Smooth muscle cell (in vitro differentiated cells): Measurements from ENCODE around the gene UNC5B. TPM values are rescaled to one million over a fixed set of nuclear protein-coding genes. Genes with fewer than 3 reads are reported as not detected.

Experiments
- DNase-seq: peaks from one replicate; lab custom pipeline; 2025; ENCODE audit not compliant: unreplicated experiment; lab: John Stamatoyannopoulos, UW
- H2AFZ ChIP-seq: fragments of 200-600 bp; sonication (generic); 2 replicates; pipeline ENCODE4 v1.6.0; 2016; ENCODE audit warnings: antibody characterized with exemption, low read depth, mild to moderate bottlenecking
- H3F3A ChIP-seq: fragments of 200-600 bp; sonication (generic); 2 replicates; pipeline ENCODE4 v1.6.0; 2017; ENCODE audit warnings: antibody characterized with exemption, low read depth
- H3K27ac ChIP-seq: fragments of 200-600 bp; sonication (generic); 2 replicates; pipeline ENCODE4 v1.5.1; 2016; ENCODE audit warnings: low read depth, mild to moderate bottlenecking
- H3K27me3 ChIP-seq: fragments of 200-600 bp; sonication (generic); 2 replicates; pipeline ENCODE4 v1.6.1; 2016; ENCODE audit warnings: low read depth, mild to moderate bottlenecking
- H3K36me3 ChIP-seq: fragments of 200-600 bp; sonication (generic); 2 replicates; pipeline ENCODE4 v1.5.1; 2016; ENCODE audit warnings: low read depth
- H3K4me1 ChIP-seq: fragments of 200-600 bp; sonication (generic); 2 replicates; pipeline ENCODE4 v1.5.1; 2016; ENCODE audit warnings: low read depth
- H3K4me2 ChIP-seq: fragments of 200-600 bp; sonication (generic); 2 replicates; pipeline ENCODE4 v1.6.0; 2016; ENCODE audit warnings: mild to moderate bottlenecking
- H3K4me3 ChIP-seq: fragments of 200-600 bp; sonication (generic); 2 replicates; pipeline ENCODE4 v1.5.1; 2016; ENCODE audit warnings: mild to moderate bottlenecking
- H3K79me2 ChIP-seq: fragments of 200-600 bp; sonication (generic); 2 replicates; pipeline ENCODE4 v1.6.0; 2016; ENCODE audit warnings: low read depth, mild to moderate bottlenecking
- H3K9ac ChIP-seq: fragments of 200-600 bp; sonication (generic); 2 replicates; pipeline ENCODE4 v1.6.0; 2016; ENCODE audit warnings: low read depth
- H3K9me3 ChIP-seq: fragments of 200-600 bp; sonication (generic); replicated peaks from 2 replicates; pipeline ENCODE4 v1.5.1; 2016; ENCODE audit warnings: low read depth
- H4K20me1 ChIP-seq: fragments of 200-600 bp; sonication (generic); 2 replicates; pipeline ENCODE4 v1.6.0; 2016; ENCODE audit warnings: low read depth
- CTCF ChIP-seq: fragments of 200-600 bp; sonication (generic); IDR thresholded peaks from 2 replicates; pipeline ENCODE4 v1.5.1; 2017; ENCODE audit warnings: borderline replicate concordance, mild to moderate bottlenecking, antibody characterized with exemption; ENCODE audit not compliant: insufficient read depth, poor library complexity, severe bottlenecking
- WGBS: methylation state at CpG from one replicate; pipeline ENCODE4 v1.1.7; 2016; ENCODE audit warnings: low lambda C conversion rate; 5-methylcytosine and 5-hydroxymethylcytosine counted together
- polyA plus RNA-seq: library from polyadenylated mRNA; unstranded; fragments of >200 nt; fragmentation: Nextera tagmentation; extraction: Ambion mirVana; gene quantifications from 2 replicates; pipeline ENCODE4 v1.2.1, GENCODE V29; 2016
- total RNA-seq: library from RNA; depleted of rRNA; stranded (reverse); fragments of >200 nt; gene quantifications from 2 replicates; pipeline ENCODE4 v1.2.3, GENCODE V29; 2014

UNC5B gene
- total and polyA plus RNA-seq, 2 experiments from 2014 or later: 89.6 to 142 TPM

- WGBS: 15% methylated on average over 11 of the region's 11 CpGs
- Histone ChIP-seq H2AFZ (no peak overlapping the region), H3K9ac (peak overlapping the region; percentile 21), H3K9me3 (no peaks in the 10 kb centered on the region), H3K27me3 (no peaks in the 10 kb centered on the region), H3K4me2 (peak overlapping the region; percentile 53), H4K20me1 (peaks cover 95% of the 10 kb centered on the region), H3K36me3 (no peaks in the 10 kb centered on the region), H3K79me2 (peaks cover 80% of the 10 kb centered on the region), H3K27ac (peak overlapping the region; percentile 91), H3F3A (peaks cover 39% of the 10 kb centered on the region), H3K4me1 (peaks cover 15% of the 10 kb centered on the region), H3K4me3 (no peak overlapping the region)
- TF ChIP-seq CTCF: no peak
- DNase-seq: no peak
Observed at GRCh38 chr10:71269301-71270288, 57.2 kb downstream of the UNC5B start.

DNA sequence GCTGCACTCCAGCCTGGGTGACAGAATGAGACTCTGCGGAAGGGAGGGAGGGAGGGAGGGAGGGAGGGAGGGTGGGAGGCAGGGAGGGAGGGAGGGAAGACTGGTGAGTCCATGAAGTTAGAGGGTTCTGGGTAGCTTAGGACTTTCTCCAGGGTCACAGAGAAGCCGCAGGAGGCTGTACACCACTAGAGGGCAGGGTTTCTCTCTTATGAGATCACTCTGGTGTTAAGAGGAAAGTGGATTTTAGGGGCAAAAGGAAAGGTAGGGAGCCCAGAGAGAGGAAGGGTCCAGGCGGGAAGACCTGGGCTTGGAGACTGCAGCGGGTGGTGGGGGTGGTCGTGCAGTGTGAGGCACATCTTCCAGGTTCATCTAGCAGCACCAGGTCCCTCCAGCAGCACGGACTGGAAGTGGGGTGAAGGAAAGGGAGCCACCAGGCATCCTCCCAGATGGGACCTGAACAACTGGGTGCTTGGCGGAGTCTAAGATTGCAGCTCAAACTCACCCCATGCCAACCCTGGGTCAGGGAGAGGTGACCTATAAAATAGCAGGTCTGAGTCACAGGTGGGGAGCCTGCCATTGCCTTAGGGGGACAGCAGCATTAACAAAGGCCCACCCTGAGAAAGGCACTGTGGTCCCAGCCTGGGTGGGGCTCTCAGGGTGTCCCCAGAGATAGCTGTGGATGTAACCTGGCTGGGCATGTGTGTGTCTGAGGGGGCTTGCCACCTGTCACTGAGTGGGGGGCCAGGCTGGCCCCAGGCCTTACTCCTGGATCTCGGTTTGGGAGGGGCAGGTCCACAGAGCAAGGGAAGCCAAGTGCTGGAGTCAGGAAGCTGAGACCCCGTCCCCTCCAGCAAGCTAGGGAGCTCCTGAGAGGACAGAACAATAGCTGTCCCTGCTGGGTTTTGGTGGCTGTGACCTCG is 58.2 kb downstream of the UNC5B start:
- Histone ChIP-seq H4K20me1 (peaks cover 98% of the 10 kb centered on the region), H3K4me1 (peaks cover 15% of the 10 kb centered on the region), H3K27ac (peak overlapping the region; percentile 64), H3F3A (peaks cover 39% of the 10 kb centered on the region), H3K4me2 (peak overlapping the region; percentile 38), H3K79me2 (peaks cover 80% of the 10 kb centered on the region), H3K36me3 (no peaks in the 10 kb centered on the region), H3K9me3 (no peaks in the 10 kb centered on the region), H3K27me3 (no peaks in the 10 kb centered on the region), H2AFZ (no peak overlapping the region), H3K9ac (no peak overlapping the region), H3K4me3 (no peak overlapping the region)
- peak; percentile 68 for TF ChIP-seq CTCF
- WGBS: 68% methylated on average over 9 of the region's 10 CpGs
- no peak for DNase-seq

- Histone ChIP-seq H3K9me3 (no peaks in the 10 kb centered on the region), H2AFZ (no peak overlapping the region), H3F3A (peaks cover 39% of the 10 kb centered on the region), H3K4me1 (peaks cover 11% of the 10 kb centered on the region), H3K4me3 (no peak overlapping the region), H3K79me2 (peaks cover 80% of the 10 kb centered on the region), H3K36me3 (no peaks in the 10 kb centered on the region), H3K27ac (peak overlapping the region; percentile 64), H4K20me1 (peaks cover 98% of the 10 kb centered on the region), H3K4me2 (peak overlapping the region; percentile 36), H3K27me3 (no peaks in the 10 kb centered on the region), H3K9ac (no peak overlapping the region)
- no peak for DNase-seq
- no peak for TF ChIP-seq CTCF
- WGBS: 93% methylated on average over 14 of the region's 14 CpGs
Observed at GRCh38 chr10:71271662-71272055, 59.3 kb downstream of the UNC5B start.
